WTC11 (cell line): ENCODE results near the gene GALNT18.

Experiments used
- ERG ChIP-seq: fragments of 250-450 bp; sonication (Bioruptor Pico); IDR thresholded peaks from 2 replicates; pipeline ENCODE4 v1.8.0; 2021; ENCODE audit warnings: mild to moderate bottlenecking
- FOXP1 ChIP-seq: sonication (generic); formaldehyde crosslinking; IDR thresholded peaks from 2 replicates; pipeline ENCODE4 v1.8.0; 2022; ENCODE audit warnings: missing genetic modification reagents, mild to moderate bottlenecking, moderate library complexity, borderline replicate concordance
- GTF2I ChIP-seq: fragments of 250-450 bp; sonication (Bioruptor Pico); conservative IDR thresholded peaks from 2 replicates; pipeline ENCODE4 v1.4.0; 2021; ENCODE audit warnings: mild to moderate bottlenecking
- HMGA2 ChIP-seq: fragments of 250-450 bp; sonication (Bioruptor Pico); IDR thresholded peaks from 2 replicates; pipeline ENCODE4 v1.4.0; 2021; ENCODE audit warnings: mild to moderate bottlenecking, moderate library complexity
- MAX ChIP-seq: sonication (generic); formaldehyde crosslinking; IDR thresholded peaks from 2 replicates; pipeline ENCODE4 v1.8.0; 2022; ENCODE audit warnings: mild to moderate bottlenecking, missing genetic modification reagents
- NFYB ChIP-seq: sonication (generic); formaldehyde crosslinking; conservative IDR thresholded peaks from 2 replicates; pipeline ENCODE4 v1.8.0; 2022; ENCODE audit warnings: low read depth, missing genetic modification reagents
- SP1 ChIP-seq: sonication (generic); formaldehyde crosslinking; conservative IDR thresholded peaks from 2 replicates; pipeline ENCODE4 v1.8.1; 2022; ENCODE audit warnings: missing genetic modification reagents
- TCF7 ChIP-seq: sonication (generic); formaldehyde crosslinking; IDR thresholded peaks from 2 replicates; pipeline ENCODE4 v1.8.0; 2022; ENCODE audit warnings: mild to moderate bottlenecking, low read depth, missing genetic modification reagents, moderate library complexity
- TEAD4 ChIP-seq: sonication (generic); formaldehyde crosslinking; IDR thresholded peaks from 2 replicates; pipeline ENCODE4 v1.8.0; 2022; ENCODE audit warnings: mild to moderate bottlenecking, missing genetic modification reagents
- TP53 ChIP-seq: sonication (generic); formaldehyde crosslinking; IDR thresholded peaks from 2 replicates; pipeline ENCODE4 v1.8.1; 2023; ENCODE audit warnings: mild to moderate bottlenecking, missing genetic modification reagents
- USF1 ChIP-seq: sonication (generic); formaldehyde crosslinking; IDR thresholded peaks from 2 replicates; pipeline ENCODE4 v1.8.0; 2022; ENCODE audit warnings: mild to moderate bottlenecking, missing genetic modification reagents
- TF ChIP-seq, protein P1 (sequence below): fragments of 200-600 bp; IDR thresholded peaks from 2 replicates; pipeline ENCODE4 v1.8.0; 2022; ENCODE audit warnings: antibody characterized with exemption
- TF ChIP-seq, protein P2 (sequence below): sonication (generic); formaldehyde crosslinking; IDR thresholded peaks from 2 replicates; pipeline ENCODE4 v1.8.1; 2023; ENCODE audit warnings: mild to moderate bottlenecking, missing genetic modification reagents, borderline replicate concordance
- TF ChIP-seq, protein P3 (sequence below): fragments of 250-450 bp; sonication (Bioruptor Pico); IDR thresholded peaks from 2 replicates; pipeline ENCODE4 v1.9.0; 2021; ENCODE audit warnings: moderate library complexity, mild to moderate bottlenecking, inconsistent platforms, borderline replicate concordance

DNA sequence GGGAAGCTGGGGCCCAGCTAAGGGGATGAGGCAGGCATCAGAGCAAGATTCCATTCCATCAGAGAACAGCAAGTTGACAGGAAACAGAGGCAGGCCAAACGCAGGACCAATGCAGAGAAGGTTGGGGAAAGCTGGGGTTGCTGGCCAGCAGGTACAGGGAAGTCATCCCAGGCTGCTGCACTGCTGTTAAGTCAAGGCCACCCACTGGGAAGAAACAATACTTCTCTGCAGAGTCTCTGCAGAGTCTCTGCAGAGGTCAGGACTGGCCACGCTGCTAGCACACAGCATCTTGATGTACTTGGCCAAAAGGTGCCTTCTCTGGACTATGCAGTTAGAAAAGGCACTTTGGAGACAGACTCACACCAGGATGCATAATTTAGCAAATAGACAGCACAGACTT, 200.3 kb downstream of the GALNT18 start:
- TF ChIP-seq, protein P1, sequence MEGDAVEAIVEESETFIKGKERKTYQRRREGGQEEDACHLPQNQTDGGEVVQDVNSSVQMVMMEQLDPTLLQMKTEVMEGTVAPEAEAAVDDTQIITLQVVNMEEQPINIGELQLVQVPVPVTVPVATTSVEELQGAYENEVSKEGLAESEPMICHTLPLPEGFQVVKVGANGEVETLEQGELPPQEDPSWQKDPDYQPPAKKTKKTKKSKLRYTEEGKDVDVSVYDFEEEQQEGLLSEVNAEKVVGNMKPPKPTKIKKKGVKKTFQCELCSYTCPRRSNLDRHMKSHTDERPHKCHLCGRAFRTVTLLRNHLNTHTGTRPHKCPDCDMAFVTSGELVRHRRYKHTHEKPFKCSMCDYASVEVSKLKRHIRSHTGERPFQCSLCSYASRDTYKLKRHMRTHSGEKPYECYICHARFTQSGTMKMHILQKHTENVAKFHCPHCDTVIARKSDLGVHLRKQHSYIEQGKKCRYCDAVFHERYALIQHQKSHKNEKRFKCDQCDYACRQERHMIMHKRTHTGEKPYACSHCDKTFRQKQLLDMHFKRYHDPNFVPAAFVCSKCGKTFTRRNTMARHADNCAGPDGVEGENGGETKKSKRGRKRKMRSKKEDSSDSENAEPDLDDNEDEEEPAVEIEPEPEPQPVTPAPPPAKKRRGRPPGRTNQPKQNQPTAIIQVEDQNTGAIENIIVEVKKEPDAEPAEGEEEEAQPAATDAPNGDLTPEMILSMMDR, result no peak
- TF ChIP-seq MAX (CRISPR knock-in tag) (no peak), NFYB (CRISPR knock-in tag) (no peak), SP1 (CRISPR knock-in tag) (no peak), USF1 (CRISPR knock-in tag) (no peak), FOXP1 (no peak), TCF7 (no peak), GTF2I (CRISPR knock-in tag) (no peak), HMGA2 (CRISPR knock-in tag) (no peak), TEAD4 (no peak), ERG (CRISPR knock-in tag) (no peak), TP53 (CRISPR knock-in tag) (no peak)
- TF ChIP-seq, protein P2, sequence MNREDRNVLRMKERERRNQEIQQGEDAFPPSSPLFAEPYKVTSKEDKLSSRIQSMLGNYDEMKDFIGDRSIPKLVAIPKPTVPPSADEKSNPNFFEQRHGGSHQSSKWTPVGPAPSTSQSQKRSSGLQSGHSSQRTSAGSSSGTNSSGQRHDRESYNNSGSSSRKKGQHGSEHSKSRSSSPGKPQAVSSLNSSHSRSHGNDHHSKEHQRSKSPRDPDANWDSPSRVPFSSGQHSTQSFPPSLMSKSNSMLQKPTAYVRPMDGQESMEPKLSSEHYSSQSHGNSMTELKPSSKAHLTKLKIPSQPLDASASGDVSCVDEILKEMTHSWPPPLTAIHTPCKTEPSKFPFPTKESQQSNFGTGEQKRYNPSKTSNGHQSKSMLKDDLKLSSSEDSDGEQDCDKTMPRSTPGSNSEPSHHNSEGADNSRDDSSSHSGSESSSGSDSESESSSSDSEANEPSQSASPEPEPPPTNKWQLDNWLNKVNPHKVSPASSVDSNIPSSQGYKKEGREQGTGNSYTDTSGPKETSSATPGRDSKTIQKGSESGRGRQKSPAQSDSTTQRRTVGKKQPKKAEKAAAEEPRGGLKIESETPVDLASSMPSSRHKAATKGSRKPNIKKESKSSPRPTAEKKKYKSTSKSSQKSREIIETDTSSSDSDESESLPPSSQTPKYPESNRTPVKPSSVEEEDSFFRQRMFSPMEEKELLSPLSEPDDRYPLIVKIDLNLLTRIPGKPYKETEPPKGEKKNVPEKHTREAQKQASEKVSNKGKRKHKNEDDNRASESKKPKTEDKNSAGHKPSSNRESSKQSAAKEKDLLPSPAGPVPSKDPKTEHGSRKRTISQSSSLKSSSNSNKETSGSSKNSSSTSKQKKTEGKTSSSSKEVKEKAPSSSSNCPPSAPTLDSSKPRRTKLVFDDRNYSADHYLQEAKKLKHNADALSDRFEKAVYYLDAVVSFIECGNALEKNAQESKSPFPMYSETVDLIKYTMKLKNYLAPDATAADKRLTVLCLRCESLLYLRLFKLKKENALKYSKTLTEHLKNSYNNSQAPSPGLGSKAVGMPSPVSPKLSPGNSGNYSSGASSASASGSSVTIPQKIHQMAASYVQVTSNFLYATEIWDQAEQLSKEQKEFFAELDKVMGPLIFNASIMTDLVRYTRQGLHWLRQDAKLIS (CRISPR knock-in tag), result no peak
- TF ChIP-seq, protein P3, sequence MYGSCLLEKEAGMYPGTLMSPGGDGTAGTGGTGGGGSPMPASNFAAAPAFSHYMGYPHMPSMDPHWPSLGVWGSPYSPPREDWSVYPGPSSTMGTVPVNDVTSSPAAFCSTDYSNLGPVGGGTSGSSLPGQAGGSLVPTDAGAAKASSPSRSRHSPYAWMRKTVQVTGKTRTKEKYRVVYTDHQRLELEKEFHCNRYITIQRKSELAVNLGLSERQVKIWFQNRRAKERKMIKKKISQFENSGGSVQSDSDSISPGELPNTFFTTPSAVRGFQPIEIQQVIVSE (CRISPR knock-in tag), result no peak
